GM12891 (cell line): ENCODE data around the gene MAGEF1.

Experiments
- POLR2A ChIP-seq: IDR thresholded peaks from 2 replicates; pipeline ENCODE4 v1.6.1; 2011; ENCODE audit warnings: low read depth, low read length, control low read depth
- POLR2AphosphoS5 ChIP-seq: IDR thresholded peaks from 2 replicates; pipeline ENCODE4 v1.6.1; 2011; ENCODE audit warnings: low read depth, low read length, control low read depth
- POU2F2 ChIP-seq: IDR thresholded peaks from 2 replicates; pipeline ENCODE4 v1.6.1; 2011; ENCODE audit warnings: low read depth, mild to moderate bottlenecking, control low read depth, low read length, moderate library complexity

GRCh38 chr3:184713521-184713920 lies 1.7 kb upstream of the MAGEF1 start:
- TF ChIP-seq POLR2A (no peak), POLR2AphosphoS5 (no peak), POU2F2 (no peak)
